ENCODE data around the gene CREB3.

Gene CREB3, protein sequence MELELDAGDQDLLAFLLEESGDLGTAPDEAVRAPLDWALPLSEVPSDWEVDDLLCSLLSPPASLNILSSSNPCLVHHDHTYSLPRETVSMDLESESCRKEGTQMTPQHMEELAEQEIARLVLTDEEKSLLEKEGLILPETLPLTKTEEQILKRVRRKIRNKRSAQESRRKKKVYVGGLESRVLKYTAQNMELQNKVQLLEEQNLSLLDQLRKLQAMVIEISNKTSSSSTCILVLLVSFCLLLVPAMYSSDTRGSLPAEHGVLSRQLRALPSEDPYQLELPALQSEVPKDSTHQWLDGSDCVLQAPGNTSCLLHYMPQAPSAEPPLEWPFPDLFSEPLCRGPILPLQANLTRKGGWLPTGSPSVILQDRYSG

GRCh38 chr9:35732185-35732799 lies at the start of gene CREB3, which contains the start of gene TLN1:
Gene CREB3 (plus strand): TSS chr9:35732666. CDS start chr9:35732773, 107 bp downstream.
Gene TLN1 (minus strand): TSS chr9:35732195. CDS start chr9:35725694, 6,501 bp downstream.
- DNase-seq: peak; percentile 98

GRCh38 chr9:35683323-35683722 lies 49.1 kb upstream of the CREB3 start:
- no peak for DNase-seq

DNA sequence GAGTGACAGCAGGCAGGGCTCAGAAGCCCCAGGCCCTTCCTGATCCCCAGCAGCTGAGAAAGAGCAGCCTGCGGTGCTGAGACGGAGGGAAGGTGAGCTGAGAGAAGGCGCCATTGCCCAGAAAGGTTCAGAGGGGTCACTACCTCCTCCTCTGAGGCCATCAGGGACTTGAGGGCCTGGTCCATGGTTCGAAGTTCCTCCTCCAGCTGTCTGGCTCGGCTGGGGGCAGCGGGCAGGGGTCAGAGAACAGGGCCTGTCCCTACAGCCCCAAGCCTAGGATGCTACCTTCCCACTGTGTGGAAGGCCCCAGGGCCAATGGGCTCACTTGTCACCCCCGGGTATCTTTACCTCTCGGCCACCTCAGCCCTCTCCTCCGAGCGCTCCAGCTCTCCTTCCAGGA lies 47.5 kb upstream of the CREB3 start:
- no peak for DNase-seq

DNA sequence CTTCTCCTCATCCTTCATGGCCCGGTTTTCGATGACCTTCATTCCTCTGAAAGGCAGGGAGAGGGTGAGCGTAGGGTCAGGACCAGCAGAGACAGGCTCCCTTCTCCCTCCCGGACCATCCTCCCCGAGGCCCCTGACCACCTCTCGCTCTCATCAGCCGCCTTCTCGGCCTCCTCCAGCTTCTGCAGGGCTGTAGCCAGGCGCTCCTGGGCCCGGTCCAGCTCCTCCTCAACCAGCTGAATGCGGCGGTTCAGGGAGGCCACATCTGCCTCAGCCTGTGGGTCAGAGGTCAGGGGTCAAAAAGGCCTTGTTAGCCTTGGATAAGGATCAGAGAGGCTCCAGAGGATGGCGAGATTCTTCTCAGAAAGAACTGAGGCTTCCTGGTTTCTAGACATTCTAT lies 47.0 kb upstream of the CREB3 start:
- no peak for DNase-seq

- DNase-seq: no peak
Observed at GRCh38 chr9:35686222-35687203, 46.0 kb upstream of the CREB3 start.

- DNase-seq: no peak
Observed at GRCh38 chr9:35687306-35687705, 45.2 kb upstream of the CREB3 start.

DNA sequence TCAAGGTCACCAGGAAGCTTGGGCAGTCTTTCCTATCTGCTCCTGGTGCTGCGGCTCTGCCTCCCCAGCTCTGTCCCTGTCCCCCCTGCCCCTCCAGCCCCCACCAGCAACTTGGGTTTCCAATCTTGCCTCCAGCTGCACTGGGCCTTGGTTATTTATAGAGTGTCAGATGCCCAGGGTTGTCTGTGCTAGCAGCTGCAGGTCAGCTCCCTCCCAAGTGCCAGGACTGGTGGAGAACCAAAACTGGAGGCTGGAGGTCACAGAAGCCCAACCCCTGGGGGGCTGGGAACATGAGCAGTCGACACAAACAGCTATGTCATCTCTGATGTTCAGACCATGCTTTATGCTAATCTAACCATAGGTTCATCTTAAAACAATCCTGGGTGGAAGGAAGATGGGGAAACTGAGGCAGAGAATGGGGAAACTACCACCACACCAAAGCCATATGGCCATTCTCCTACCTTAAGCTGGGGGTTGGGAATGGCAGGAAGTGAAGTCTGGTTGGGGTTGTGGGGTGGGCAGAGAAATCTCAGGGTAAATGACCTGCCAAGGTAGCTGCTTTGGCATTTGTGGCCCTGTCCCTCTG lies 44.4 kb upstream of the CREB3 start:
- no peak for DNase-seq

DNA sequence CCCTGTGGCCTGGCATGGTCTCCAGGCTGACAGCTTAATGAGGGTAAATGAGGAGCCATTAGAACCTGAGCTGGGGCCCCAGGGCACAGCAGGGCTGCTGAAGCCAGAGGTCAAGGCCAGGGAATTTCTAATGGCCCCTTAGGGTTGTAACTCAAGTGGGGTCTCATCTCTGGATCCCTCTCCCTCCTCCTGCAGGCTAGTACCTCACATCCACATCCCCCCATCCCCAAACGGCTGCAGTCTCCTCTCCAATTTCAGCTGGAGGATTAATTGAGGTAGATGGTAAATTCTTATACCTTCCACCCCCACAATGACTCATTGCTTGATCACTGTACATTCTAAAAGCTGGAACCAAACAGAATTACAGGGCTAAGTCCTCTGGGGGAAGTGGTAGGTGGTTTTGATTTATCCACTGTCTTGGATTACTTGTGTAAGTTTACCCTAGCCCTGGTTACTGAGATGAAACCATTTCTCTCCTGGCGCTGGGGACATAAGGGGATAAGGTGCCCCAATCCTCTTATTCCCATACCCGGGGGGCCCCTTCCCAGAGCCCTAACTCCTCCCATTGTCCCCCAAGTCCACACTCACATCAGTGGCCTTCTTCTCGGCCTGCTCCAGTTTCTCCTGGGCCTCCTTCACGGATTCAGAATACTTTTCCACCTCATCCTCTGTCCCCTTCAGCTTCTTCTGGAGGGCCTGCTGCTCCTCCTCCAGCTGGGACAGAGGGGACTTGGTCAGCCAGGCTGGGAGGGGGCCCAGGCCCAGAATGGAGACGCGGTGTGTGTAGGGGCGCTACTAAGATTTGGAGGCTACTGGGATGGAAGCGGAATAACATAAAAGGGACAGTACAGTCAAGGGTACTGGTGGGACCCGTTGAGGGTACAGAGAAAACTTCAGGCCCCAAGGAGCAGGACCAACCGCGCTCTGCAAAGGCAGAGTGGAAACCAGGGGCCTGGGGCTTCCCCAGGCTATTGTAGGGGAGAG lies 43.6 kb upstream of the CREB3 start:
- DNase-seq: no peak

DNA sequence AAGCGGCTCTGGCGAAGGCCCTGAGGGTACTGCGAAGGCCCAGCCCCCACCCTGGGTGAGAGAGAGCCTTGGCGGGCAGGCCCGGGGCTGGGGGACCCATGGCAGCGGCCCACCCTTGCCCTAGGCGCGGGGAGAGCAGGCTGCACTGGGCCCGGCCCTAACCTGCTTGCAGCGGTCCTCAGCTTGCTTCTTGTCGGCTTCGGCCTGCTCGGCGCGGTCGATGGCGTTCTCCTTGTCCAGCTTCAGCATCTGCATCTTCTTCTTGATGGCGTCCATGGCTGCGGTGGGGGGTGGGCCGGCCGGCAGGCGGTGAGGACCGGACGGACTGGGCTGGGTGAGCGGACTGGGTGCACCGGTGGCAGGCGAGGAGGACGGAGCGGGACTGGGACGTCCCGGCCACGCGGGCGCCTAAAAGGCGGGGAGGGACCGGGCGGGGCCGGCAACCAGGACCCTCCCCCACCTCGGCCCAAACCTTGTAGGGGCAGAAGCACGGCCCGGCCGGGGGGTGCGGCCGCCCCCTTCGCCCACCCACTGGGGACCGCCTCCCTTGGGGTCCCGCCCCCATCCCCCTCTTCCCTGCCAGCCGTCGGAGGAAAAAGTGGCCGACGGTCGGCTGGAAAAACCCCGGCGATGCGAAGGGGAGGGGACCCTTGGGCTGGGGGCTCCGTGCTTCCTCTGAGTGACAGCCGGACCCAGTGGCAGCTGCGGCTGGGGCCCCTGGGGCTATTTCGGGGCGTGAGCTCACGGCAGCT lies 42.7 kb upstream of the CREB3 start, which contains the start of gene TPM2:
TSS of gene TPM2 (minus strand) at position 384 of the 752 bp plus-strand sequence. CDS start at position 276, 108 bp downstream.
- DNase-seq: no peak

GRCh38 chr9:35690294-35690613 lies 42.2 kb upstream of the CREB3 start:
- DNase-seq: no peak

DNA sequence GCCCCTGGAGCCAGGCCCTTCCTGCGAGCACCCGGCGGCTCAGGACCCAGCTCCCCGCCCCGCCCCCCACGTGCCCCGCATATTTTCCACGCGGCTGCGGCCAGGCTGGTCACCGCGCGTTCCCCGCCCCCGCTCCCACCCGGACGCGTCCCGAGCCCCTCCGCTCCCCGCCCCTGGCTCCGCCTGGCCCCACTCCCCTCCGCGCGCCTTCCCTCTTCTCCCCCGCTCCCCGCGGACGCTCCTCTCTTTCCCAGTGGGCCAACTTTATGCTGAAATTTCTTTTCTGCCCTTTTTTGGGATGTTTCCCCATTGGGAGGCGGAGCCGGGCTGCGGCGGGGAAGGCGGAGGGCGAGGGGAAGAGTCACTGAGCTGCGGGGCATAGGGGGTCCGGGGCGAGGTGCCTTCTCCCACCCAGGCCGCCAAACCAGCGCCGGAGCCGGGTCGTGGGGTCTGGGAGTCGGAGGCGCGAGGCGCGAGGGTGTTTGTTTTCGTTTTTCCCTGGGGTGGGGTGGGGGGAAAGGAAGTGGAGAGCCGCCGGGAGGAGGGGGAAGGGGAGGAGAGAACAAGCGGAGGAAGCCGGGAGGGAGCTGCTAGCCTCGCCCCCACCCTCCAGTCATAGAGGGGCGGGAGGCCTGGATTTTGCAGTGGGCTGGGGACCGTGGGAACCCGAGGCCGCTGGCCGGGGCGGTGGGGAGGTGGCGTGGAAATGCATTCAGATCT lies 41.7 kb upstream of the CREB3 start:
- DNase-seq: peak; percentile 42

- no peak for DNase-seq
Observed at GRCh38 chr9:35691334-35691650, 41.2 kb upstream of the CREB3 start.

- no peak for DNase-seq
Observed at GRCh38 chr9:35691757-35692301, 40.6 kb upstream of the CREB3 start.

GRCh38 chr9:35695943-35696401 lies 36.5 kb upstream of the CREB3 start:
- DNase-seq: no peak

GRCh38 chr9:35696520-35697215 lies 35.8 kb upstream of the CREB3 start:
- DNase-seq: peak; percentile 68

- no peak for DNase-seq
Observed at GRCh38 chr9:35697486-35697885, 35.0 kb upstream of the CREB3 start.

DNA sequence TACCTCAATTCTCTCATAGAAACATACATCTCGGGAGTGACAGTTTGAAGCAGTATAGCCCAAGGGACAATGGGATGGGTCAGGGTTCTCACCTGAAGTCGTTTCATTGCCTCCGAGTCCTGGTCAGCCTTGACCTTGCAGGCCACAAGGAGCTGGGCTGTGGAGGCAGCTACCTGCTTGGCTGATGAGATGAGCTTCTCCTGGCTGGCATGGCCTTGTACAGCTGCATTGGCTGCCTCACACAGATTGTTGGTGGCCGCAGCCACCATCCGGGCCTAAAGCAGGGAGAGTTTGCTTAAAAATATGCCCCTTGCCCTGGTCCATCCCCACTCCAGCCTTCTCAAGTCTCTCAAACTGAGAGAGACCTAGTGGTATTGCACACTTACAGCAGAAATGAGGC lies 34.2 kb upstream of the CREB3 start:
- no peak for DNase-seq

DNA sequence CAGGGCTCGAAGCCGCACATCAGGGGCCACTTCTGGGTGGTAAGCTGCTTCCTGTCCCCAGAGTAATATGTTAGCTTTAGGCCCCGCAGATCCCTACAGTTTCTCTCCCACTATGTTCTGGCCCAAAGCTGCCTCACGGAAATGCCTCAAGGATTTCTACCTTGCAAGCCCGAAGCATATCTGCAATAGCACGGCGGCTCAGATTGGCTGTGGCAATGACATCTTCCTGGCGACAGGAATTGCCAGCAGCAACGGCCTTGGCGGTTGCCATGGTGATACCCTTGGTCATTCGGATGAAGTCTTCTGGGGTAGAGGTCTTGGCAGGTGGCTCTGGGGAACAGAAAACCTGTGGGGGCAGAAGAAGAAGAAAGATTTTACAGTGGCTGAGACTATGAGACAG lies 32.4 kb upstream of the CREB3 start:
- no peak for DNase-seq

DNA sequence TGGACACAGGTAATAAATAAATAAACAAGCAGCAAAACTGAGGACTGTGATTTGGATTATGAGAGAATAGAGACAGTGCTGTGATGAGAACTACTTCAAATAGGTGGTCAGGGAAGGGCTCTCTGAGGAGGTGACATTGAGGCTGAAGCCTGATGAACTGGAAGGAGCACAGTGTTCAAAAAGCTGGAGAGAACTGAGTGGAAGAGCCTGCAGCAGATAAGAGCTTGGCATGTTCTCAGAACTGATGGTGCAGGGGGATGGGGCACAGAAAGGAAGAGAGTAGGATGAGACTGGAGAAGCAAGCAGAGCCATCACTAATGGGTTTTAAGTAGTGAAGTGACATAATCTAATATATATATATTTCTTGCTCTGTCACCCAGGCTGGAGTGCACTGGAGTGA lies 31.5 kb upstream of the CREB3 start:
- no peak for DNase-seq
